Measurements from ENCODE around the gene EYA2.
"Not testable (repeated sequence)": the region's sequence is repeated elsewhere in the genome, so short reads cannot be mapped to it uniquely, and the experiment has no call there.

EYA2 gene

DNA sequence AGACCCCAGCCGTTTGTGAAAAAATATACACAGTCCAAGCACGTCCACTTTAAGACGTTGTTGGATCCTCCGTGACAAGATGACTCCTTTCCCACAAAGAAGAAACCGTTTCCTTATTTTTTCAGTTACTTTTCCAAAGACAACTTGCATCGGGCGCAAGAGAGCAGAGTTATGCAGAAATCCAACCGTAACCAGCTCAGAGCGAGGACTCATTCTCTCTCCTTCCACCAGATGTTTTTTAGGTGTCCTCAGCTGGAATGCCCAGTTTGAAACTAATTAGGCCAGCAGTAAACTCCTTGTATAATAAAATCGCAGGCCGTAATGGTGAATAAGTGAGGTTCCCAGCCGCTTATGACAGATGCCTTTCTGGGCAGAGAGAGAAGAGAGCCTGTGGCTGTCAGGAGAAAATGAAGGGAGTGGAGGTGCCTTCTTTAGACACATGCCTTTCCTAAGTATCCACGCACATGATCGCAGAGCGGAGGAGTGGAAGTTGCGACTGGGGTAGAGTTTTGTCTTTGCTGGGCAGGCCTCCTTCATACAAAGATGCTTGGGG, 2.8 kb downstream of the EYA2 start:
- no peak for DNase-seq

DNA sequence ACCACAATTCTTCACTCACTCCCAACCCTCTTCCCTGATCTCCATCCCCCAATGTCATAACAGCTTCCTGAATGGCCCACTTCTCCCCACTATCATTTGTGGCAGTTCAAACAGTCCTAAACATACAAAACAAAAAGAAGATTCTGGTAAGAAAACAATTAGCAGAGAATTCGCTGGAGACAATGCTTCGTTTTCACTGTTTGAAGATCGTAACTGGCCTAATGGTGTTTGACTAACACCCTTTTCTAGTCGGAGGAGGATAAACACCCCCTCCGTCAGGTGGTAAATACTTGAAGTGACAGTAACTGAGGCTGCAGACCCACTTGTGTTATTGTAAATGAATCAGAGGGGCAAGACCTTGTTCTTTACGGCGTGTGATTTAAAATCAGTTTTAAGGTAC, 3.8 kb downstream of the EYA2 start:
- DNase-seq, result no peak

DNA sequence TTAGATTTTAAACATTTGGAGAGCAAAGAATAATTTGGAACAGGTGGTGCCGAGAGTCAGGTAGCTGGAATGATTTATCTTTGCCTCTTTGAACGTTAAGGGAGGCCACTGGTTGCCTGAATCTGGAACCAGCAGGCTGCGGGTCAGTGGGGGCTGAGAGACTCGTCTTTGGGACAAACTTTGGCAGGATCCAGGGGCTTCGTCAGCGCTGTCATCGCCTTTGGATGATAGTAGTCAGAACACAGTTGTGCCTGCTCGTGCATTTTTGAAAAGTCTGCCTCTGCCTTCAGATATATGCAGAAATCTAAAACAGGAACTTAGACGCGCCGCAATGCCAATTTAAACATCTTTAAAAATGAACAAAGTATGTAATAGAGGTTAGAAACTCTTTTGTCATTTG, 5.0 kb downstream of the EYA2 start:
- DNase-seq, result no peak

DNA sequence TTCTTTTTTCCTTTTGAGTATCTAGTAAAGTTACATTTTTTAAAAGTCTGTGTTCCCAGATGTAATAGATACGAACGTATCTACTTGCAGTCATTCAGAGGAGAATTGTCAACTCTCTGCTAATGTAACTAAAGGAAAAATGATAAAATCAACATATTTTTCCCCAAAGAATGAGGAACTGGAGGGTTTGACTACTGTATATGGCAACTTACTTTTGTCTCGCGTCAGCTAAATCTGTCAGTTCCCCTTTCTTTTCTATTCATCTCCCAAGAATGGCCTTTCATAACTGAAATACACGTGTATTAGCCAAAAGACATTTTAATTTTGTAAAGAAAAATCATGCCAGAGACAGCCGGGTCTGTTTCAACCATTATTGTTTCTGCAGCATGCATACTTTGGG, 5.4 kb downstream of the EYA2 start:
- no peak for DNase-seq

DNA sequence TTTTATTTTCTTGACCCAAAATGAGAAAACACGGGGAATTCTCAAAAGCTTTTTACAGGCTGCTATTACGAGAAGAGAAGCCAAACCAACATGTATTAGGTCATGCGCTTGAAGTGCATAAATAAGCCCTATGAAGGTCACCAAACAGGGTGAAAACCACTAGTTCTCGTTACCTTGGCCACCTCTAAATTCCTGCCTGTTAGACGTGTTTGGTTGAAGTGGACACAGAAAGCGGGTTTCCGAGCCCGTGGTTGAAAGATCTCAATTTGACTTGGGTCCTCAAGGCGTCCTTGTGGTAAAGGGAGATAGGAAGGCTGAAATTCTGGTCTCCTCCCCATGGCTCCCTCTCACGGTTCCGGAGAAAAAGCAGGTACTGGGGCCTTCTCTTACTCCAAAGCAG, 6.2 kb downstream of the EYA2 start:
- DNase-seq, result no peak

DNA sequence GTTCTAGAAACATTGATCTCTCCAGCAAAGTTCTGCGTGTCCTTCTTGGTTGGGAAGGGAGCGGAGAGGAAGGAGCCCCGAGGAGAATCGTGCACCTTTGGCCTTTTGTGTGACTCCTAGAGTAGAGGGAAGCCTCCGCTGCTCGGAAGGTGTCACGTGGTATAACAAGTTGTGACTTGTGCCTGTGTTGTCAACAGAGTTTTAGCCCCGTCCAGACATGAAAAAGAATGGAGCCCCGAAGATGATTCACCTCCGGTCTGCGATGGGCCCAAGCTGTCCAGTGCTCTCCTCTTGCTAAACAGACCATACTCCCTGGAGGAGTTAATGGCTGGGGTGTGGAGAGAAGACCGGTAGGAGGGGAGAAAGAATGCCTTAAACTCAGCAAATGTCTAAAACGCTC, 7.0 kb downstream of the EYA2 start:
- no peak for DNase-seq

DNA sequence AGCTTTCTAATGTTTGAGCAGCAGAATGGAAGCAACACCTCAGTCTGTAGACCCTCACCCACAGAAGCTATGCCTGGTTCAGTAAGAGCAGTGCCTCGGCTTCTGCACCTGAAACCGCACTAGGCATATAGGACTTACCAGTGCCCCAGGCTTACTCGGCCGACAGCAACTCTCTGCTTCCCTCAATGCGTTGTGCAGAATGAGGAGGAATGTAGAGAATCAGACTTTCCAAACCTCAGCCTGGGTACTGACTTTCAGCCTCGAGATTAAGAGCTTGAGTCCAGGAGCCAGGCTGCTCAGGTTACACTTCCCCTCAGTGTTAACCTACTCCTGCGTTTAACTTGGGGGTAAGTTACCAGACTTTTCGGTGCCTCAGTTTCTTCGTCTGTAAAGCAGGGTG, 8.6 kb downstream of the EYA2 start:
- no peak for DNase-seq

DNA sequence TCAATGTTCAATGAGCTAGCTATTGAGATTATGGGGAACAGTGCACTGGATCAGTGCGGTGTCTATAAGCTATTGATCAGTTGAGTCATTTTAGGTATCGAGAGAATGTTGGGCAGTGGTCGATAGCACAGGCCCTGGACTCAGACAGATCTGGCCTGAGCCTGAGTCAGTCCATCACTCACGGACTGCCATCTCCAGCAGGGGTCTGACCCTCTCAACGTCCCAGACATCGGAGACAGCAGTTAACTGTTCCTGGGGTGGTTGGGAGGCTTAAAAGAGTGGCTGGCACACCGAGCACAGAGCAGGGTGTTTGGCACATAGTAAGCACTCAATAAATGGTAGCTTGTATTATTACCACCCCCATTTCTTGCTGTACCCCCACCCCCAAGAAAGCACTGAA, 9.3 kb downstream of the EYA2 start:
- DNase-seq, result no peak

DNA sequence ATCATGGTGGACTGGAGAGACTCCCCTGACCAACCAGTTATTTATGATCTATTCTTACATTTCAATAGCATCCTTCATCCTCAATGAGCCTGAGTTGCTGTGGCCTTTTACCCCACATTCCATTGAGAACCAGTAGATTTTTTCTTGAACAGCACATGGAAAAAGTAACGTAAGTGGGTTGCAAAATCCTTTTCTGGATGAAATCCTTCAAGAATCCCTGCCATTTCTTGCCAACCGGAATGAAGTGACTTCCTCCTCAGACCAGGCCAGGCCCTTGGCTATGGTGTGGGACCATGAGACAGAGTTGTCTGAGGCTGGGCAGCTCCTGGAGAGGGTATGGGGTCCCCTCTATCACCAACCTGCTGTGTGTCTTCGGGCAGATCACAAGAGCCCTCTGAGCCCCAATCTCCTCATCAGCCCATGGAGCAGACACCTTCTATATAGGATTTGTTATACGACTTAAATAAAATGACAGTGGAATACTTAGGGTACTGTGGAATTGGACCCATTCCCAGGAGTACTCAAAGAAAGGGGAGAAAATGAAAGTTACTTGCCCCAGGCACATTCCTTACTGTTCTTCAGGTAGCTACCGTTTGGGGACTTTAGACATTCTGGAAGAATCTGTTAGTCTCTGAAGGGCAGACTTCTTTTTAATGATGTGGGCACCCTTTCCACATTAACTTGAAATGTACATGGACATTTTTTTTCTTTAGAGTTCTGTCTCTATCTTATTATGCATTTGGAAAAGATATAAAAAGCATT, 10.9 kb downstream of the EYA2 start:
- no peak for DNase-seq

DNA sequence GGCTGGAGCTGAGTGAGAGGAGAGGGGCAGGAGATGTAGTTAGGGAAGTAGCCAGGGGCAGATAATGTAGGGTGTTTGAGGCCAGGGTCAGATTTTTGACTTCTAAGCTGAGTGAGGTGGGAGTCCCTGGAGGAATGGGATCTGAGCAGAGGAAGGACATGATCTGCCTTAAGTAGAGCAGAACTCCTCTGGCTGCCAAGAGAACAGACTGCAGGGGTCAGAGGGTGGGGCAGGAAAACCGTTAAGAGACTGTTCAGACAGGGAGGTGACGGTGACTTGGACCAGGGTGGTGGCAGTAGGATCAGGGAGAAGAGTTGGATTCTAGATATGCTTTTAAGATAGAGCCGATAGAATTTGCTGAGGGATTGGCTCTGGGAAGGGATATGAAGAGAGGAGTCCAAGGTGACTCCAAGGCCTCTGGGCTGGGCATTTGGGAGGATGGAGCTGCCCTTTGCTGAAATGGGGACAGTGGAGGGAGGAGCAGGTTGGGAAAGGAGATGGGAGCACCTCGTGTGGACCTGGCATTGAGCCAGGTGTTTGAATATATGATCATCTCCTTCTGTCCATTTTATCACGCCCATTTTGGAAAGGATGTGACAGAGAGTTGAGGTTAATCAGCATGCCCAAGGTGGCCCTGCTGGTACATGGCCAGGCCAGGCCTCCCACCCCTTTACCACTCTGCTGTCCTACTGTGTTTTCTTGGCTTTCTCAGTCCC, 18.8 kb downstream of the EYA2 start:
- DNase-seq, result no peak

DNA sequence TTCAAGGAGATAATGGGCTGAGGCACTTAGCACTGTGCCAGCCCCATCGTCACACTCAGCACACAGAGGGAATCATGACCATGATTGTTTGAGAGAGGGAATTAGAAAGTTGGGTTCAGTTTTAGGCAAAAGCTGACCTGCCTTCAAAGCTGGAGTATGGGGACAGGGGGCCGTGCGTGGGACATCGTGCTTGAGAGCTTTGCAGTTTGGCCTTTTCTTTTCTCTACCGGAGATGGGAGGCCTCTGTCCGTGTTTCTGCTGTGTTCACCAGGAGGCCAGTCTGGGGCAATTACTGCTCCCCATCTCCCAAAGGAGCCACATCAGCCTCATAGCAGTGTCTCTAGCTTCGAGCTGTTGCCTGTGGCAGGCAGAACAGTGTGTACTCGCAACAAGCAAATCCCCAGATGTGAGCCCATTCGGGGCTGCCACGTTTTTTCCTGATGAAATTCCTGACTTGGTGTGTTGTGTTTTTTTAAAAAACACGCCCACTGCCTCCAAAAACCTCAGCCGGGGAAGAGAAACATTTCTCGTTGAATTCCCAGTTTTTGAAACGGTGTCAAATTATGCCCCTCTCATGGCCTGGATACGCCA, 20.2 kb downstream of the EYA2 start:
- DNase-seq, result no peak

DNA sequence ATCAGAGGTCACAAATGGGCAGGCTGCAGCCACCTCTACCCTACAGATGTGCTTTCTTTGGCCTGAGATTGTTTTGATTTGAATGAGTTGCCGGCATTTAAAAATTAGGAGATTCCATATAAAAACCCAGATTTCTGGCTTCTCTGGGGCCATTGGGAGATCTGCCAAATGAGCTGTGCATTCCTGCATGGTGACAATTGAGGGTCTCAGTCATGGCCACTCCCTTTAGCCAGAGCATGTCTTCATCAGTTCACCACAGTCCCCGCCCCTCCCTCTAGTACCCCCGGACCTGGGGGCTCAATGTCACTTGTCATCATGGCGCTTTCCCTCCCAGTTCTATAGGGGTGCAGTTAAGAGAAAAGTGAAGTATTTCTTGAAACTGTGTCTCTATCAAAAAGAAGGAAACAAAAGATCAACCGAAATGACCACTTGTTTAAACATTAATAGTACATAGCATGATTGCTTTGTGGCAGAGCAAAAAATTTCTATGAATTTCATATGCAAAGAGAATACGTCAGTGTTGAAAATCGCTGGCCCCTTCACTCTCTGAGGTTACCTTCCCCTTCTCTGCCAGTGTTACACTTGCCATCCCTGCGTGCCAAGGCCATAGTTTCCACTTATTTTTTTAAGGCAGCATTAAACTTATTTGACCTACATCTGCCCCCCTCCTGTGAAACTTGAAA, 21.1 kb downstream of the EYA2 start:
- no peak for DNase-seq

DNA sequence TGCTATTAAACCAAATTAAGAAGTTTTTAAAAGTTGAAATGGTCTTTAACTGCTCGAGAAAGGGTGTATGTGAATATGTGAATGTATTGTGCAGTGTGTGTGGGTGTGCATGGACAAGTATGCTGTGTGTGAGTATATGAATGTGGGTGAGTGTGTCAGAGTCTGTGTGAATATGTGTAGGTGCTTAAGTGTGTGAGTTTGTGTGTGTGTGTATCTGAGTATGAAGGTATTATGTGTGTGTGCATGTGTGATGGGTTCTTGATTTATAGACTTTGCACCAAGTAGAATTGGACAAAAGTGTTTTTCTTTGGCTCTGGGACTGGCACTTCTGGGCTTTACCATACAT, 21.6 kb downstream of the EYA2 start:
- no peak for DNase-seq

DNA sequence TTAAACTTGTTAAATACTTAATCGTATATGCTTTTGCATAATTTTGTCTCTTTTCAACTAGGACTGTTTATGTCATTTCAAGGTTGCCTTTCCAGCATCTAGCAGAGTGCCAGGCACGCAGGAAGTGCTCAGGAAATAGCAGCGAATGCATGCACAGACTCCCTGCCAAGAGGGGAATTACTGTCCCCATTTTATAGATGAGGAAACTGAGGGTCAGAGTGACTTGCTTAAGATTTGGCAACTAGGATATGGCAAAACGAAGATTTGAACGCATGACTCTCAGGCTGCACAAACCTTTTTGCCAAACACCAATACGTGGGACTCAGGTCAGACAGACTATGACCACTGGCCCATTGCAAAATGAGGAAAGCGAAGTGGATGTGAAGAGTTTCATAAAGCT, 22.5 kb downstream of the EYA2 start:
- DNase-seq, result no peak

DNA sequence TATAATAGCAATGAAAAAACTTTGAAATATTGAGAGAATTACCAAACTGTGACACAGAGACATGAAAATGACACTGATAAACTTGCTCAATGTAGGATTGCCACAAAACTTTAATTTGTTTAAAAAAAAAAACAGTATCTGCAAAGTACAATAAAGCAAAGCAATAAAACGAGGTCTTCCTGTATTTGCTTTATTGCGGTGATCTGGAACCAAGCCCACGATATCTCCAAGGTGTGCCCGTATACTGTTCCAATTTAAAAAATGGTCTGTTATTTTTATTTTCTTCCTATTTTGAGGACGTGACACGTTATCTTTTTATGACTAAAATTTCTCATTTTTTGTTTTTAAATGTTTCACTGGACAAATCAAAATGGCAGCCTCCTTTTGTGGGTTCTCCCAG, 25.5 kb downstream of the EYA2 start:
- DNase-seq, result no peak

DNA sequence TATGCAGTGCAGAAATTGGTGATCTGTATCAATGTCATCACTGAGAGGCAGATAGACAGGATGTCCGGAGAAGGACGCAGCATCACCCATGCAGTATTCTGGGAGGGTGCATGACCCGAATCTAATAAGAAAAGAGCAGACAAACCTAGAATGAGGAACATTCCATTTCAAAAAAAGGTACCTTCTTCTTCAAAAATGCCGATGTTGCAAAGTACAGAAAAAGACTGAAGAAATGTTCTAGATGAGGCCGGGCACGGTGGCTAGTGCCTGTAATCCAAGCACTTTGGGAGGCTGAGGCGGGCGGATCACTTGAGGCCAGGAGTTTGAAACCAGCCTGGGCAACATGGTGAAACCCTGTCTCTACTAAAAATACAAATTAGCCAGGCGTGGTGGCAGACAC, 28.2 kb downstream of the EYA2 start:
- not testable (repeated sequence) for DNase-seq

DNA sequence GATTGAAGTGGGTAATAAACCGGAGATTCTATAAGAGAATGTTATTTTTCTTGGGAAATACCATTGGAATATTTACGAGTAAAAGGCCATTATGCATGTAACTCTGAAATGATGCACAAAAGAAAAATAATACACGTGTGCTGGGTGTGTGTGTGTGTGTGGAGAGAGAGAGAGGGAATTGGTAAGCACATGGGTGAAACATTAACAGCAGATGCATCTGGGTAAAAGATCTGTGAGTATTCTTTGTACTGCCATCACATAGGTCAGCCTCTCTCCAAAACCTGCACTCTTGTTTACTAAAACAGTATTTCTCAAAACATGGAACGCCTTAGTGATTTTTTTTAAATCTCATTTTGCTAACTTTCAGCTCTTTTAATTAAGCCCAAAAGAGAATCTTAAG, 28.9 kb downstream of the EYA2 start:
- DNase-seq, result no peak

DNA sequence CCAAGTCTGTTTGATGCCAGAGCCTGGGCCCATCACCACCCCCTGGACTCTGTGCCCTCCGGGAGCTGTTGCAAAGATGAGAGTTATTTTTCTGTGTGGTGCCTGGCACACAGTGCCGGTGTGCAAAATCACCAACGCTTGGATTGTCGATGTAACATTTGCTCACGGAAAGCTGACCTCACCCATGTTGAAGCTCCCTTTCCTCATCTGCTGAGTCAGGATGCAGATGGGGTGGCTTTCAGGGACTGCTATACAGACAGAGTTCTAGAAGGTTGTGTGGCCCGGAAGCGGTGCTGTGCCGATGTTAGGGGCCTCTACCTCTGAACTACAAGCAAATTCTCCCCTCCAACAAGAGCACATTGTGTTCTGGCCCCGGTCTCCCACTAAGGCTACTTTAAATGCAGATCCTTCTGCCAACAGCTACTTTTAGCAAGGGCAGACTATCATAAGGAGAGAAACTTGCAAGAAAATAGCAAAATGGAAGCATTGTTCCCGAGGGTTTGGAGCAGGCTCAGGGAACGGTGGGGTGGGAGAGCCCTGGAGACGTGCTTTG, 34.0 kb downstream of the EYA2 start:
- no peak for DNase-seq

DNA sequence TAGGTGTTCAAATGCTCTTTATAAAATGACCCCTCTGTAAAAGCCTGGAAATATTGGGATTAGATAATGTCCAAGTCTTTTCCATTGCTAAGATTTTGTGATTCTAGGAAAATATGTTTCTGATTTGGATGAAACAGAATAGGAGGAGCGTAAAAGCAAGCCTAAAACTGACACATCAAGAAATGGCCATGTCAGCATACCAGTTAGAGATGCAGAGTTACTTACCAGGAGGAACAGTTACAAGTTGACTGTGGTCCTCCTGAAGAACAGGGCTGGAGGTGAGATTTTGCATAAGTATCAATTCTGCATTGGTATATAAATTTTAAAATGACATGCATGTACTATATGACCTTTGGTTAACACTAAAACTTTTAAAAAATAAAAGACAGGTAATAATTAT, 35.3 kb downstream of the EYA2 start:
- DNase-seq, result no peak

DNA sequence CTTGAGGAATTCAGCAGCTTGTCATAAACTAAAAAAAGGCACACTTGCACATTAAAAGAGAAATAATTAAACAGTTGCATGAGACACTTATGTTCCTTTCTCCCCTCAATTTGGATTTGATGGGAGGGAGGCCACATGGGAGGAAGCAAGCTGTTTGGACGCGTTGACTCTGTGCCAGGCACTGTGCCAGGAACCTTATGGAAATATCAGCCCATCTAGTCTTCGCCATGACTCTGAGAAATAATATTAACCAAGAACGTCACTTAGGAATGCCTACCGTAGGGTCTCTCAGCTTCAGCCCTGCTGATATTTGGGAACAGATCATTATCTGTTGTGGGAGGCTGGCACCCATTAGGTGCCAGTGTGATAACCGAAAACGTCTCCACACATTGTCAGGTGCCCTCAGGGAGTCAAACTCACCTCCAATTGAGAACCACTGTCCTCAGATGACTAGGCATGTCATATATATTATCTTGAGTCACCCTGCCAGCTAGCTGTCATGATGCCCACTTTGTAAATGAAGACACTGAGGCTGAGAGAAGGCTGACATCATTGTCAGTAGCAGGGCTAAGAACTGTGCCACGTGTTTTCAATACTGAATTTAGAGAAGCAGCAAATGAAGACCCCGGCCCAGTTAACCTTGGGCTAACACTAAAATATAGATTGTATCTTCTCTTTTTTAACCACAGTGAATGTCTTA, 36.1 kb downstream of the EYA2 start:
- DNase-seq, result no peak

DNA sequence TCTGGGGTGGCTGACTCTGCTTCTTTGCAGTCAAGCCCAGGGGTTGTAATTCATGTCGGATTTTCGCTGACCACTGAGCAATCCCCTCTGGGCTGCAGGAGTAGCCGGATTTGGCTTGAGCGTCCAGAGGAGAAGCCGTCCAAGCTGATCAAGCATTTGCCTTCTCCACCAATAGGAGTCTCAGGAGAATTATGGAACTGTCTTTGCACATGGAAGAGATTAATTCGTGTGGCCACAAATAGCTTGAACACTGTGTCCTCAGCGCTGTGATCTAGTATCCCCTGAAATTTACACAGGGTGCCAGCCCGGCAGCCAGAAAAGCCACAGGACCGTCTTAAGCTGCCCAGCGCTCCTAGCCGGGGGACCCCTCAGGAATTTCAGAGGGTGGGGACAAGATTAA, 37.1 kb downstream of the EYA2 start:
- DNase-seq, result no peak

DNA sequence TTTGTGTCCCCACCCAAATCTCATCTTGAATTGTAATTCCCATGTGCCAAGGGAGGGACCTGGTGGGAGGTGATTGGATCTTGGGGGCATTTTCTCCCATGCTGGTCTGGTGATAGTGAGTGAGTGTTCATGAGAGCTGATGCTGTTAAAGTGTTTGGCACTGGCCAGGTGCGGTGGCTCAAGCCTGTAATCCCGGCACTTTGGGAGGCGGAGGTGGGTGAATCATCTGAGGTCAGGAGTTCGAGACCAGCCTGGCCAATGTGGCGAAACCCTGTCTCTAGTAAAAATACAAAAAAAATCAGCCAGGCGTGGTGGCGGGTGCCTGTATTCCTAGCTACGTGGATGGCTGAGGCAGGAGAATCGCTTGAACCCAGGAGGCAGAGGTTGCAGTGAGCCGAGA, 37.8 kb downstream of the EYA2 start:
- not testable (repeated sequence) for DNase-seq

DNA sequence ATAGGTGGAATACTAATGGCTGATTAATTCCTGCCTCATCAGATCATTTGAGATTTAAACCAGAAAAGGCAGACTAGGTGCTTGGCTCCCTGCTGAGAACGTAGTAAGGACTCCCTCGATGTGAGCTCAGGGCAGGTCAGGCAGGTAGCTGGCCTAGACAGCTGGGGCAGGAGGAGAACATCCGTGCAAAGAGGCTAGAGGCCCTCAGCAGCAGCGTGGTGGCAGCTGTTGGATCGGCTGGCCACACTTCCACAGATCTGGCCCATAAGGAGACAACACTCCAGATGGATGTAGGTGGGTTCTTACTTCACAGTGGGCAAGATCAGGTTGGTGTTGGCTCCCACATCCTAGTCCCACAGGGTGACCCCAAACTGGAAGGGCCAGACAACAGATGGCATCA, 38.5 kb downstream of the EYA2 start:
- no peak for DNase-seq
